GM19328 (cell line): ENCODE results near the gene SLC25A20.

Experiments
- ATAC-seq: cut with Tn5 transposase; IDR thresholded peaks from one replicate; pipeline ENCODE4 v1.9.1; 2021; ENCODE audit warnings: mild to moderate bottlenecking, moderate library complexity; ENCODE audit not compliant: unreplicated experiment

The SLC25A20 gene

GRCh38 chr3:48899273-48899672 is 591 bp upstream of the SLC25A20 start:
- ATAC-seq = no peak

- ATAC-seq = no peak
These were observed 964 bp downstream of the SLC25A20 start for GRCh38 chr3:48897460-48898376.

DNA sequence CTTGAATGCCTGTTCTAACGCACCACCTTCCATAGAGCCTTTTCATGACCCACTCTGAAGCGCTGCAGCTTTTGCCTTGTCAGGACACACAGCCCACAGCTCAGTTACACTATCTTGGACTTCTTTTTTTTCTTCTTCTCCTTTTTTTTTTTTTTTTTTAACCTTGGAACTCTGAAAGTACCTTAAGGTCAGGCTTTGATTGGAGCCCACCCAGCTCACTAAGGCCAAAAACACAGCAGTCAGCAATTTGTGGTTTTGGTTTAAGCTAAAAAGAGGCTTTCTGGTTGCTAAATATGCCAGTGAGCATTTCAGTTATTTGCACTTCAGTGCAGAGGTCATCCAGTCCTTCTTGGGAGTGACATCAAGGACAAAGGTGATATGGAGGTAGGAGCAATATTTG is 1.7 kb downstream of the SLC25A20 start:
- ATAC-seq = no peak

DNA sequence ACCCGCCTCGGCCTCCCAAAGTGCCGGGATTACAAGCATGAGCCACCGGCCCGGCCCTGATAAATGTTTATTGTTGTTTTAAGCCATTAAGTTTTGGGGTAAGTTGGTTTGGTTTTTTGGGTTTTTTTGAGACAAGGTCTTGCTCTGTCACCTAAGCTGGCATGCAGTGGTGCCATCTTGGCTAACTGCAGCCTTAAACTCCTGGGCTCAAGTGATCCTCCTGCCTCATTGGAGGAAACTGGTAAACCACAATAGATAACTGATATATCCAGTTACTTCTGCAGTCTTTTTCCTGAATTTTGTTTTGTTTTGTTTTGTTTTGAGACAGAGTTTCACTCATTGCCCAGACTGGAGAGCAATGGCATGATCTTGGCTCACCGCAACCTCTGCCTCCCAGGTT is 4.2 kb downstream of the SLC25A20 start:
- no peak for ATAC-seq

GRCh38 chr3:48891606-48892005 is 7.1 kb downstream of the SLC25A20 start:
- ATAC-seq = no peak

DNA sequence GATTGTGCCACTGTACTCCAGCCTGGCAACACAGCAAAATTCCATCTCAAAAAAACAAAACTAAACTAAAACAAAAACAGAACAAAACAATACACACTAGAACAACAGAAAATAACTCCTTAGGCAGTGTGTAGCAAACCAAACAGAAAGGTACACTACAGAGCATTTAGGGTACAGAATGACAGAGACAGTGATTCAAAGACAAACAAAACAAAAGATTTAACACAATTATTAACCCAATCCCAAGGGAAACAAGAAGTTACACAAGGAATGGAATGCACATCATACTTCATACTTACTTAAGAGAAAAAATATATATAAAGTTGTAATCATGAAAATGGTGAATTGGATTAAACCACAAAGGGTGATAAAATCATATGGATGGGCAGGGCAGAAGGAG is 12.9 kb downstream of the SLC25A20 start:
- no peak for ATAC-seq

GRCh38 chr3:48881652-48882114 is 17.0 kb downstream of the SLC25A20 start:
- no peak for ATAC-seq

DNA sequence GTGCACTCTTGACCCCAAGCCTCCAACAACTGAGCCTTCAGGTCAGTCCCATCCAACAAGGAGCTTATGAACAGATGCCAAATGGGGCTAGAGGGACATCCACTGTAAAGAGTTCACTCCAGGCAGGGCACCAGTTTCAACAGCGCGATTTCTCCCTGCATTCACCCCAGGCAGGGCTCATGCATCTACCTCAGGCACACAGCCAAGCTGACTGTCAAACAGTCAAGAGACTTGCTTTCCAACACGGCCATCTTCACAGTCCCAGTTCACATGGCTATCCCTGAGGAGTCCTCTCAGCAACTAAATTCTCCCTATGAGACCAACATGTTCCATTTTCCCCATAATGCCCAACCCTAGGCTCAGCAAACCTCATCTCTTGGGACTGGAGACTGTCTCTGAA is 17.7 kb downstream of the SLC25A20 start:
- ATAC-seq = no peak

GRCh38 chr3:48879994-48880377 is 18.7 kb downstream of the SLC25A20 start:
- ATAC-seq = no peak

DNA sequence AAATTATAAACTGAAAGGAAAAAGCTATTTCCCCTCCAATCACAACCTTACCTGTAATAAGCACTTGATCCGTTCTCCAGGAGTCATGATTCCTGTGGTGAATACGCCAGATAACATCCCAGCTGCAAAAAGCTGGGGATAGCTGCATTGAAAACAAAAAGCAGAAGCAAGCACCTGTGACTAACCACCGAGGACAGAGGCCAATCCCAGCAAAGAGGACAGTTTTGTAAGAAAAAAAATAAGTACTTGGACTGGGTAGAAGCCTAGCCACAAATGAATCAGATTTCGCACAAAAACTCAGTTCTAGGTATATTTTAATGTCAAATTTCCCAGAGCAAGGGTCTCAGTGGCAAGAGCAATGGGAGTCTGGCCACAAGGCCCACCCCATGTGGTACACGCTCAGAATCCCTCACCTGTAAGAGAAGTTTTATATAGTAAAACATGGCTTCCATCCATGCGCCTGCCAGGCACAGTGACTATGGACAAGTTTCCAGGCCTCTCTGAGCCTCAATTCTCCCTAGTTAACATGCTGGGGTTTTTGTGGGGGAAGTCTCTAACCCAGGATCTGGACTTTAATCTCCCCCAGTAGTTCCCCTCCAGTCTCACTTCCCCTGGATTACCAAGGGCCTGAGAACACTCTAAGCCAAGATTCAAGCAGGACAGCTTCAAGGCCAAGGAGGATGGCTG is 19.2 kb downstream of the SLC25A20 start:
- ATAC-seq = no peak

- no peak for ATAC-seq
These were observed 21.0 kb downstream of the SLC25A20 start for GRCh38 chr3:48877671-48878070.

GRCh38 chr3:48863122-48863521 is 35.6 kb downstream of the SLC25A20 start:
- ATAC-seq = no peak

- no peak for ATAC-seq
These were observed 39.5 kb downstream of the SLC25A20 start for GRCh38 chr3:48859206-48859605.

DNA sequence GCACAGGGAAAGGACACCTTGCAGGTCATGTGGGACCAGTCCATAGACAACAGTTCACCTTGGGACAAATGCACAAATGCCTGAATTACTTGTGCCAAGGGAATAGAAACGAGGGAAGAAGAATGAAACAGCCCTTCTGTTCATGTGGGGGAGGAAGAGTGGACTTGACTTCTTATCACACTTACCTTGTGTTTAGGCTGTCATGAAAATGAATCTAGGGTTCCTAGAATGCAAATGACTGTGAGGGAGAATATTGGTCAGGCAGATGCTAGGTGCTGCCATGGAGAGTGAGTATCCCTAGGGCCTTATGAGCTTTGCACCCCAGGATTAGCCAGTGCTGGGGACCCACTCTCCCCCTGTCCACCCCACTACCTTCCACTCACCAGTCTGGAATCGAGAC is 40.0 kb downstream of the SLC25A20 start:
- ATAC-seq = no peak

- ATAC-seq = no peak
These were observed 41.0 kb downstream of the SLC25A20 start for GRCh38 chr3:48857641-48858040.

GRCh38 chr3:48856469-48856868 is 42.2 kb downstream of the SLC25A20 start:
- ATAC-seq = no peak

DNA sequence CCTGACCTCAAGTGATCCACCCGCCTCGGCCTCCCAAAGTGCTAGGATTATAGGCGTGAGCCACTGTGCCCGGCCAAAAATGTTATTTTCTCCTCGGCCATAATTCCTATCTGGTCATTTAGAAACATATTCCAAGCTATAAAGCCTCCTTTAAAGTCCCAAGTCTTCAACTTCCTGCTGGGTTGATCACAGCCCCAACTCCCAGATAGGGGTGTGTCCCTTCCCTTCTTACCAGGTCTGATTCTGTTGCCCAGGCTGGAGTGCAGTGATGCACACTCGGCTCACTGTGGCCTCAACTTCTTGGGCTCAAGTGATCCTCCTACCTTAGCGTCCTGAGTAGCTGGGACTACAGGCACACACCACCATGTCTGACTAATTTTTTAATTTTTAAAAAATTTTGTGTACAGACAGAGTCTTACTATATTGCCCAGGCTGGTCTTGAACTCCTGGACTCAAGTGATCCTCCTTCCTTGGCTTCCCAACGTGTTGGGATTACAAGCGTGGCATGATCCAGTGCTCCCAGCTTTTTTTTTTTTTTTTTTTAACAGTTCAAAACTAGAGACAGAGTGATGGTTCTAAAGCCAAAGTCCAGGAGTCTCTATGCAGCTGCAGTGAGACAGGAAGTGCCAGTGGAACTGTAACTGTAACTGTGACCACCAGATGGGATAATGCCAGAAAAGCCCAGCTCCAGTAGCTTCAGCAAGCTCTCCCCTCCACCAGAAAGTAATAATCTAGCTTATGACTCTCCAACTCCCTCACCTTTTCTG is 42.8 kb downstream of the SLC25A20 start:
- no peak for ATAC-seq

DNA sequence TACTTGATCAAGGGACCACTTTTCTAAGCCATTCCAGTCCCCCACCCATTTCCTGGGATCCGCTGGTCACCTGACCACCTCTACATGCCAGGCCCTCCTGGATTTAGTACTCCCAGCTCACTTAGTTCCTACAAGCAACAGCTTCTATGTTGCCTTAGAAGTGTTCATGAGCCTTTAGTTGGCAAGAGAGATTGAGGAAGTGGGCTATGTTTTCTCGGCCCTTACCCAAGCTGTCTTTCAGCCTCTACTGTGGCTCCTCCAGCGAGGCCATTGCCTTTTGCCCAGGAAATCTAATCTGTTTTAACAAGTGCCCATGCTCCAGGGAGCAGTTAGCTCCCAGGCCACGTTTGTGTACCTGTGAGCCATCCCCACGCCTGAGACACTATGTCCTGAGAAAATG is 46.5 kb downstream of the SLC25A20 start:
- no peak for ATAC-seq

GRCh38 chr3:48851407-48851806 is 47.3 kb downstream of the SLC25A20 start:
- no peak for ATAC-seq

DNA sequence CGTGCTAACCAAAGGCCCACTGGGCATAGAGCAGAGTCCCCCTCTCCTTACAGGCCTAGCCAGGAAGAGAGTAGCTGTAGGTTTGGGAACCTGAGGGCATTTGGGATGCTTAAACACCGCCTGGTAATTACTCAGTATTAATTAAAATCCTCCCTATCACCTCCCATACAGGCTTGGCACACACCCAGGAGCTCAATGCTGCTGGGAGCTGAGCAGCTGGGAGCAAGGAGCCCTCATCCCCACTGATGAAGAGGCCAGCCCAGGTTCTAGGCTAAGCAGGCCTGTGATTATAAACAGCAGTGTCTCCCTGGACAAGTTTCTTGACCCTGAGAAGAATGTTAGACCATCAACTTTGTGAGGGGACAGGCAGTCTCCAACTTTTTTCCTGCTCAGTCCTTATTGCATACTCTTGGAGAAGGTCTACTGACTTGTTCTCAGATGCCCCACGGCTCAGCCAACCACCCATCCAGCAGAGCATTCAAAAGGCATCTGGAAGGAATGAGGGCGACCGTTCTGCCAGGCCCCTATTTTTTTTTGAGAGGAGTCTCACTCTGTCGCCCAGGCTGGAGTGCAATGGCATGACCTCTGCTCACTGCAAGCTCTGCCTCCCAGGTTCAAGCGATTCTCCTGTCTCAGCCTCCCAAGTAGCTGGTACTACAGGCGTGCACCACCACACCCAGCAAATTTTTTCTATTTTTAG is 49.7 kb downstream of the SLC25A20 start:
- ATAC-seq = no peak
